HG03066 (cell line): ENCODE data around the gene UBTD1.
"Not testable (repeated sequence)": the region's sequence is repeated elsewhere in the genome, so short reads cannot be mapped to it uniquely, and the experiment has no call there.

ENCODE experiments used
- ATAC-seq: cut with Tn5 transposase; IDR thresholded peaks from one replicate; pipeline ENCODE4 v1.9.1; 2021; ENCODE audit warnings: low read depth; ENCODE audit not compliant: unreplicated experiment

UBTD1 gene

GRCh38 chr10:97511711-97512440, 13.2 kb downstream of the UBTD1 start:
- no peak for ATAC-seq

- ATAC-seq = no peak
Observed at GRCh38 chr10:97512993-97513392, 14.3 kb downstream of the UBTD1 start.

DNA sequence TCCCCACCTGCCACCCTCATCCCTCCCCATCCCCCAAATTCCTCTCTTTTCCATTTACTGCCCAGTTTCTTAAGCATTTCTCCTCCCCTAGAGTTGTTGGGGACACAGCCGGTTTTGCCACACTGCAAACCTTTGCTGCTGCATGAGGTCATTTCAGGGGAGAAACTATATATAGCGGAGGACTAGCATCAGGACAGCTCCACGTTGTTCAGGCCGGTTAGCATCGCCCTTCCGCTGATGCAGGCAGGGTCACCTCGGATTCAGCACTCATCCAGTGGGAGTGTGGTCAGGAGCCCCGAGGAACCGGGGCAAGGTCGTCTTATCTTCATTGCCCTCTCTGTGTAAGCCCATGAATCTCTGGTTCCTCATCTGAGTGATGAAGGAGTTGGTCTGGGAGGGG, 15.6 kb downstream of the UBTD1 start:
- no peak for ATAC-seq

- no peak for ATAC-seq
Observed at GRCh38 chr10:97515271-97515978, 16.7 kb downstream of the UBTD1 start.

DNA sequence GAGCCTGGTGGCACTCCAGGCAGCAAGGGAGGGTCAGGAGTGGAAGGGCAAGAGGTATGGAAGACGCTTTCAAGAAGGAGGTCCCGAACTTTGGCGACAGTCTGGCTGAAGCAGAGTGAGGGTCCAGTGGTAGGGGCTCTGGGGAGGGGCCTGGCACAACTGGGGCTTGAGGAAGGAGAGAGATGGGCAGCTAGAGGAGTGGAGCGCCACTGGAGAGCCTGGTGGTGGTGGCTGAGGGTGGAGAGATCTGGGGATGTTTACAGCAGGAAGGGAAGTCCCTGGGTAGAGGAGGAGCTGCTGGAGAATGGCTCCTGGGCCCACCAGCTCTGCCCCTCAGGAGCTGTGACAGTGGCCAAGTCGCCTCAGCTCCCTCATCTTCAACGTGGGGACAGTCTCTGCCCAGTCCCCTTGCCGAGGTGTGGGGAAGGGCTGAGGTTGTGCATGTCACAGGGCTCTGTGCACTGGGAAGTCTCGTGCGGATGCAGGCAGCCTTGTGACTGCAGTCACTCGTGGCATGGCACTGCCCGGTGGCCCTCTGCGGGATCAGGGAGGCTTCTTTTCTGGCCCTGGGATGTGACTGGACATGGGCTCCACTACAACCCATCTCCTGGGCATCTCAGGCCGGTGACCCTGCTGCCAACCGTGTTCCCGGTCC, 18.5 kb downstream of the UBTD1 start:
- no peak for ATAC-seq

- ATAC-seq = no peak
Observed at GRCh38 chr10:97517778-97518300, 19.1 kb downstream of the UBTD1 start.

DNA sequence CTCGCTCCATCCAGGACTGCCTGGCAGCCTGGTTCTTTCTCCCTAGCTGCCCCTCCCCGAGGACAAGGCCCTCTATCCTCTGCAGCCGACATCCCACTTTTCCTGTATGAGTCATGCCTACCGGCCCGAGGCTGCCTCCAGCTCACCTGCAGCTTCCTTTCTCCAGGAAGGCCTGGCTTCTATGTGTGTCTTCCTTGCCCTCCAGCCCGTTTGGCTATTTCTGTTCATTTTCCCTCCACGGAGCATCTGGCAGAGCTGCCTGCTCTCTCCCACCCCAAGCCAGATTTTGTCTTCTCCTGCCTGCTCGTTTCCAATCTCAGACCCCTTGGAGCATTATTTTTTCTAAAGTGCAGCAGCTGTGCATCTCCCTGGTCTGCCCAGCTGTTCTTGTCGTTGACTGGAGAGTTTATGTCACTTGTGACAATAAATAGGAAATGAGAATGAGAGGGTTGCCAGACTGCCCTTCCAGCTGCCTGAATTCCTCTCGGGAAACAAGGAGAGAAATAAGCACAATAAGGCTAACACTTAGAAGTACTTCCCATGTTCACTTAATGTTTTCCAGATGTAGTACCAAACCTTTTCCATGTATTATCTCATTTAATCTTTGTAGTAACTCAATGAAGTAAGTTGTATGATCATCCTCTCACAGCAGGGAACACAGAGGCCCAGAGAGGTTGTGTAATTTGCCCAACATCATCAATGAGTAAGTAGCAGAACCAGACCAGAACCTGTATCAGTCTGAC, 19.7 kb downstream of the UBTD1 start:
- ATAC-seq = no peak

DNA sequence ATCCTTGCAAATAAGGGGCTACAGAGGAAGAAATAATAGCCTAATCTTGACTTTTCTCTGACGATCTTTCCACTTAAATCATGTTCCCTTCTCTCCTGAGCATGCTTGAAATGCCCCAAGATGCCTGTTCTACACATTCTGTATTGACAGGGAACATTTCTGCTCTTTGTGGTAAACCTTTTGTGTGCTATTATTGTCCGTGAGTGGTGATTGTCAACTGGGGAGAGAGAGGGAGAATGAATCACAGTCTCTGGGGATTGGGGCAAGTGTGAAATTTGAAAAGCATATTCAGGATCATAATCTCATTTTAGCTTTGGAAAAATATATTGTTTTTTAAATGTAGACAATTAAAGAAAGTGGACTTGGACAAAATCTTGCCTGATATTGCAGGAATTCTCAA, 20.6 kb downstream of the UBTD1 start:
- ATAC-seq = no peak

DNA sequence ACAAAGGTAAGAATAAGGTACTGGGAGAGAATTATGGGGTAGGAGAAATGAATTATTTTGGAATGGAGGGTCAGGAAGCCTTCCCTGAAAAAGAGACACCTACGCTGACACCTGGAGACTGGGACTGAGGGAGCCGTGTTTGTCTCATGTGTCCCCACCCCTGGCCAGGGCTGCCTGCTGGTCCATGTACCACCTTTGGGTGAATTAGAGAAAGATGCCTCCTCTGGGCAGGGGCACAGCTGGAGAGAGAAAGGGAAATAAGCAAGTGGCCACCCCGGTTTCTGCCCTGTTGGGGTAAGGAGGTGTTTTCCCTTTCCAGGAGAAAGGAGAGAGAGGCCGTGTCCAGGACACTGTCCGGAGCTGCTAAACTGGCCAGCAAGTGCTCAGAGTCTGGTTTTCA, 21.8 kb downstream of the UBTD1 start:
- ATAC-seq = no peak

DNA sequence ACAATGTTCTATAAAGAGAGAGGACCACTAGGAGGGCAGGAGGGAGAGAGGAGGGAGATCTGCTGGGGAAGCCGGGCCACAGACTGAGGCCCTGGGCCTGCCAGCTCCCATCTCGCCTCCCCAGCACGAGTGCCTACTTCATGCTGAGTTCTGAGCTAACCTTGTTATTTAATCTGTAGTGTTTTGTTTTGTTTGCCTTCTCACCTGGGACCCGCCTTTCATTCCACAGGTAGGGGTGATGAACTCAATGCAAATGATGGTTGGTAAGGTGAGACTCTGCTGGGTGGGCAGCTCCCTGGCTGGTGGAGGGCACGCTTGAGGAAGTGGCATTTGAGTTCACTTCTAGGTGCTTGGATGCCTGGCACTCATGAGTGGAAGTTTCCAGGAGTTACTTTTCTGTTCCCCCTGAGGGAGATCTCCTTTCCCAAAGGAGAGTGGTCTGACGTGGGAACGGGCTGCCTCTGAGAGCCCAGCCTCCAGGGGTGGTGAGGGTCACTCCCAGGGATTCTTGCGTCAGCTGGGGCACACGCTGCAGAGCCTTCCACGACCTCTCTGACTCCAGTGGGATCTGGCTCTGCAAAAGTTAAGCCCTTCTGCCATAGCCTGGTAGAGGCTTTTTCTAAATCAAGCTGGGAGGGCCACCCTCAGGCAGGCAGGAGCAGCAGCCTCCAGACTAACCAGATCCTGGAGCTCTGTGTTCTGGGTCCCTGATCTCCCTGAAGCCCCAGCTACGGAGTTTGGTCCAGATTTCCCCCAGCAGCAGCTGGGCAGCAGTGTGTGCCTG, 22.4 kb downstream of the UBTD1 start:
- no peak for ATAC-seq

DNA sequence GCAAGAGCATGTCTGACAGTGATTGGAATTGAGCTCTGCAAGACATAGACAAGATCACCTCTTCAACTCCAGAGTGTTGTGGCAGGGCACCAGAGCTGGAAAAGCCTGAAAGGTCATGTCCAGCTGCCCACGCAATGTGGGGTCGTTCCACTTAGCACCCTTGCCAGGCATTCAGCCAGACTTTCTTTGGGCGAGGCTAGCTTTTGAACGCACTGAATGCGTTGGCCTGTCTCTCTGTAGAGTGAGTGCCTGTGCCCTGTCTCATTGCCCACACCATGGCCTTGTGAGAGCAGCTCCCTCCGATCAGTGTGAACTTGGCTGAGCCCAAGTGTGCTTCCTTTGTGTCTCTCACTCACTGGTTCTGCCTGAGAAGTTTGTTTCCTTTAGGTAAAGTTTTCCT, 23.3 kb downstream of the UBTD1 start:
- ATAC-seq = no peak

- ATAC-seq = no peak
Observed at GRCh38 chr10:97522937-97523336, 24.2 kb downstream of the UBTD1 start.

DNA sequence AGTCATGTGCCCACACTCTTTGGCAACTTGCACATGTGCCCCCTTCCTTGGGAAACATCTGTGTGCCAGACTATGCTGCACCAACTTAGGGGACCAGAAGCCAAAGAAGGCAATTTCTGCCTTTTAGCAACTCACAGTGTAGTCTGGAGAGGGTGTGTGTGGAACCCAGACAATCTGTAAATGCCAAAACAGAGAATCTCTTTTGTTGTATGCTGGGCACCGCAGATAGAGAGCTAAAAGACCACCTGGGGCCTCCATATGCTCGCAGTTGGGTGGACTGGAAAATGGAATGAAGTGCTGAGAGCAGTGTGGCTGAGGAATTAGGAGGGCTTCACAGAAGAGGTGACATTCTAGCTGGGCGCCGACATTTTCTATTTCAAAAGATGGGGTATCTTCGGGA, 26.4 kb downstream of the UBTD1 start:
- no peak for ATAC-seq

DNA sequence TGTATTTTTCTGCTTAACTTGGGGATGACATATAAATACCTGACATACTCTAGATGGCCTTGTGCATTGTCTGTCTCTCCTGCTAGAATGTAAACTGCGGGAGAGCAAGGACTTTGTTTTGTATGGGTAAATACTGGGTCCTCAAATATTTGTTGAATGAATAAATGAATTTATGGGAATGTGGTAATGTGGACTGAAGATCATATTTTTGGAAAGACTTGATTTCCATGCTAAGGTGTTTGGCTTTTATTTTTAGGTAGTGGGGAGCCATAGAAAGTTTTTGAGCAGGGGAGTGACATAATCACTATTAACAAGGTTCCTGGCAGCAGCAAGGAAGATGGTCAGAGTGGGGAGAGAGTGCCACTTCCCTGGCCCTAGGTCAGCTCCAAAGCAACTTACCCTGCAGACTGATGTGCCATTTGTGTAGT, 27.0 kb downstream of the UBTD1 start:
- ATAC-seq = no peak

DNA sequence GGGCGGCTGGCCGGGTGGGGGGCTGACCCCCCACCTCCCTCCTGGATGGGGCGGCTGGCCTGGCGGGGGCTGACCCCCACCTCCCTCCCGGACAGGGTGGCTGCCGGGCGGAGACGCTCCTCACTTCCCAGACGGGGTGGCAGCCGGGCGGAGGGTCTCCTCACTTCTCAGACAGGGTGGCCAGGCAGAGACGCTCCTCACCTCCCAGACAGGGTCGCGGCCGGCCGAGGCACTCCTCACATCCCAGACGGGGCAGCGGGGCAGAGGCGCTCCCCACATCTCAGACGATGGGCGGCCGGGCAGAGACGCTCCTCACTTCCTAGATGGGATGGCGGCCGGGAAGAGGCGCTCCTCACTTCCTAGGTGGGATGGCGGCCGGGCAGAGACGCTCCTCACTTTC, 30.2 kb downstream of the UBTD1 start:
- ATAC-seq = not testable (repeated sequence)

GRCh38 chr10:97529685-97530465, 31.2 kb downstream of the UBTD1 start:
- ATAC-seq = no peak

DNA sequence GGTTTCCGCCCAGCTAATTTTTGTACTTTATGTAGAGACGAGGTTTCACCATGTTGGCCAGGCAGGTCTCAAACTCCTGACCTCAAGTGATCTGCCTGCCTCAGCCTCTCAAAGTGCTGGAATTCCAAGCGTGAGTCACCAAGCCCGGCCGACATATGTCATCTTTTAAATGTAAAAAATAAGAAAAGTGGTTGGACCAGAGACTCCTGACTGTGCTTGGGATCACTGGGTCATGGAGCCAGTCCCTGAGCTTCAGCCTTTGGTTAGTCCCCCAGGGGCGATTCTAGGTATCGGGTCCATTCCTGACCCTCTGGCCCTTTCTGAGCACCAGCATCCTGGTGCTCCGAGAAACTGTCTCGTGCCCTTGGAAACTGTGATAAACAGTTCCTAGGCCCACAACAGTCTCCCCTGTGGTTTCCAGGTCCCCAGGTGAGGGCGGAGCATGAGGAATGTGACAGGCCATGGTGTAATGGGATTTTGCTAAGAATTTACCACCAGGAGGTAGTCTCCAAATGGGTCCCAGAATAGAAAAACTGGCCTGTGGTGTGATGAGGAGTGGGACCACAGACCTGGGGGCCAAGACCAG, 32.8 kb downstream of the UBTD1 start:
- no peak for ATAC-seq

DNA sequence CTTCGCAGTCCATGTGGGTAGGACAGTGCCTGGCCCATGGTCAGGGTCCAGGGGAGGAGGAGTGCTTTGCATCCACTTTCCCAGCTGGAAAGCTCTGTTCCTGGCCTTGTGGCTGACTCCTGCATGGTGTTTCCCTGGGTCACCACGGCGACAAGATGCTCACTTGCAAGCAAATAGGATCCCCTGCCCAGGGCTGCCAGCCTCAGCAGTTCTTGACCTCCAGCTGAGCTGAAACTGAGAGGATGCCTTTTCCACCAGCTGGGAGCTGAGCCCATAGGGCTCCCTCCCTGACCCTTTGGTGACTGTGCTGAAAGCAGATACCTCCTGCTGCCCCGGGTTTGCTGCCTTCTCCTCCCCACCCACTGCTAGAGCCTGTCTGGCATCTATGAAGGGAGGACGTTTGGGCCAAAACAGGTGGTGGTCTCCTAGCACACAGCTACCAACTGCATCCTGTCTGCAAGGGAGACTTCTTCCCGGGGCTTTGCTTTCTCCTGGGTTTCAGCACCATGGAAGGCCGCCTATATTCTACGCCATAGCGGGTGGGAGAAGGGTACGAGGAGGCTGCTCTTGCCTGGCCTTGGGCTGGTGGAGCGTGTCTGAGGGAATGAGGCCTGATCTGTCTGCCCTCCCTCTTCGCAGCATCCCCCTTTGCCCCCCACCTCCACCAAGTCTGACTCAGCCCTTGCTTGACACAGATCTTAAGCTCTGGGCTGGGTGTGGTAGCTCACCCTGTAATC, 34.4 kb downstream of the UBTD1 start:
- no peak for ATAC-seq
